Heart left ventricle (tissue), 13 donors: ENCODE results near the gene FAM111A.

Source experiments
- POLR2A ChIP-seq, 2 donors: fragments of 450-650 bp; IDR thresholded peaks; one replicate each; pipeline ENCODE4 v1.6.1; 2017; ENCODE audit warnings: antibody characterized with exemption in 2 of 2, mild to moderate bottlenecking in 2 of 2, moderate library complexity in 2 of 2
- TF ChIP-seq, protein P1 (sequence below), 12 donors: fragments of 200-600 bp; sonication (generic) in 4 of 12; IDR thresholded peaks; one replicate each; pipeline versions ENCODE4 v1.5.0 to v1.8.0; 2018 to 2022; ENCODE audit warnings: antibody characterized with exemption in 12 of 12, mild to moderate bottlenecking in 5 of 12
- donor health status: ischemic (EF 13 %, LVEDD 7.1; RV severe dilation, severe dysfunction).
- donor health status: DM: no; HTN: yes; CAD: no.
- donor health status: DM: no; HTN: no; CAD: no.
- donor health status: ischemic (EF 25% LVEDD 6.9; RV normal size, moderate dysfunction).
- donor health status: ischemic (EF 25% LVEDD 5.7; RV mildly dilated, moderate dysfunction).
- donor health status: ischemic (EF 35%, LVEDD 5.7; RV mildly dilated, moderate dysfunction).
- donor health status: nonischemic (EF 11% LVEDD 7.7; RV severe dilation, severe dysfunction).
- donor health status: DM: yes; HTN: yes; CAD: no.
- donor health status: PGD.
- donor health status: ischemic (EF 29% LVEDD 5.4; RV normal size, mild dysfunction).
- donor health status: nonischemic (EF 23%, LVEDD 6.1; RV moderate dilation, normal function).

DNA sequence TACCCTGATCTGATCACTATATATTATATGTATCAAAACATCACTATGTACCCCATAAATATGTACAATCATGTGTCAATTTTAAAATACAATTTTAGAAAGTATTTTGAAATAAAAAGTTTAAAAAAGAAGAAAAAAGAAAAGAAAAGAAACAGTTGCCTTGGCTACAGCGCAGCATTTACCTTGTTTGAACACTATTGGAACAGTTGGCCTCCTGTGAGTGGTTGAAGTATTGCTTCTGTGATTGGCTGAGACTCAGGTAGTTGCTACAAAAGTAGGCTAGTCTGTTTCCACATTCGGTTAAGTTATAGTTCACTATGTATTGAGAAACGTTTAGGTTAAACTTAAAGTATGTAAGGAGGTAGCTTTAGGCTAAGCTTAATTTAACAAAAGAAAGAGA lies 21.4 kb downstream of the FAM111A start:
- TF ChIP-seq, protein P1, sequence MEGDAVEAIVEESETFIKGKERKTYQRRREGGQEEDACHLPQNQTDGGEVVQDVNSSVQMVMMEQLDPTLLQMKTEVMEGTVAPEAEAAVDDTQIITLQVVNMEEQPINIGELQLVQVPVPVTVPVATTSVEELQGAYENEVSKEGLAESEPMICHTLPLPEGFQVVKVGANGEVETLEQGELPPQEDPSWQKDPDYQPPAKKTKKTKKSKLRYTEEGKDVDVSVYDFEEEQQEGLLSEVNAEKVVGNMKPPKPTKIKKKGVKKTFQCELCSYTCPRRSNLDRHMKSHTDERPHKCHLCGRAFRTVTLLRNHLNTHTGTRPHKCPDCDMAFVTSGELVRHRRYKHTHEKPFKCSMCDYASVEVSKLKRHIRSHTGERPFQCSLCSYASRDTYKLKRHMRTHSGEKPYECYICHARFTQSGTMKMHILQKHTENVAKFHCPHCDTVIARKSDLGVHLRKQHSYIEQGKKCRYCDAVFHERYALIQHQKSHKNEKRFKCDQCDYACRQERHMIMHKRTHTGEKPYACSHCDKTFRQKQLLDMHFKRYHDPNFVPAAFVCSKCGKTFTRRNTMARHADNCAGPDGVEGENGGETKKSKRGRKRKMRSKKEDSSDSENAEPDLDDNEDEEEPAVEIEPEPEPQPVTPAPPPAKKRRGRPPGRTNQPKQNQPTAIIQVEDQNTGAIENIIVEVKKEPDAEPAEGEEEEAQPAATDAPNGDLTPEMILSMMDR (IDR thresholded peaks at IDR 0.05), result no peak
- TF ChIP-seq POLR2A (IDR thresholded peaks at IDR 0.05), result no peak
